ENCODE results near the gene KRT1.

- TF ChIP-seq EP300 (IDR thresholded peaks at IDR 0.05) (no peak), POLR2A (IDR thresholded peaks at IDR 0.05) (no peak)
- TF ChIP-seq, protein P1, sequence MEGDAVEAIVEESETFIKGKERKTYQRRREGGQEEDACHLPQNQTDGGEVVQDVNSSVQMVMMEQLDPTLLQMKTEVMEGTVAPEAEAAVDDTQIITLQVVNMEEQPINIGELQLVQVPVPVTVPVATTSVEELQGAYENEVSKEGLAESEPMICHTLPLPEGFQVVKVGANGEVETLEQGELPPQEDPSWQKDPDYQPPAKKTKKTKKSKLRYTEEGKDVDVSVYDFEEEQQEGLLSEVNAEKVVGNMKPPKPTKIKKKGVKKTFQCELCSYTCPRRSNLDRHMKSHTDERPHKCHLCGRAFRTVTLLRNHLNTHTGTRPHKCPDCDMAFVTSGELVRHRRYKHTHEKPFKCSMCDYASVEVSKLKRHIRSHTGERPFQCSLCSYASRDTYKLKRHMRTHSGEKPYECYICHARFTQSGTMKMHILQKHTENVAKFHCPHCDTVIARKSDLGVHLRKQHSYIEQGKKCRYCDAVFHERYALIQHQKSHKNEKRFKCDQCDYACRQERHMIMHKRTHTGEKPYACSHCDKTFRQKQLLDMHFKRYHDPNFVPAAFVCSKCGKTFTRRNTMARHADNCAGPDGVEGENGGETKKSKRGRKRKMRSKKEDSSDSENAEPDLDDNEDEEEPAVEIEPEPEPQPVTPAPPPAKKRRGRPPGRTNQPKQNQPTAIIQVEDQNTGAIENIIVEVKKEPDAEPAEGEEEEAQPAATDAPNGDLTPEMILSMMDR (IDR thresholded peaks at IDR 0.05): no peak
These were observed 8.3 kb upstream of the KRT1 start for GRCh38 chr12:52688481-52688880.

Data from suprapubic skin (tissue), 3 donors.